Suprapubic skin (tissue), 4 donors: Measurements from ENCODE around the gene M1AP.

ENCODE experiments used
- EP300 ChIP-seq: sonication (generic); formaldehyde crosslinking; IDR thresholded peaks from one replicate; pipeline ENCODE4 v1.6.1; 2017; ENCODE audit warnings: antibody characterized with exemption
- POLR2A ChIP-seq, 2 donors: fragments of 450-650 bp; IDR thresholded peaks; one replicate each; pipeline ENCODE4 v1.6.1; 2017; ENCODE audit warnings: antibody characterized with exemption in 2 of 2, mild to moderate bottlenecking in 2 of 2, moderate library complexity in 2 of 2
- POLR2AphosphoS5 ChIP-seq, 3 donors: sonication (generic); formaldehyde crosslinking; IDR thresholded peaks; one replicate each; pipeline ENCODE4 v1.6.1; 2017; ENCODE audit warnings: antibody characterized with exemption in 3 of 3
- TF ChIP-seq, protein P1 (sequence below), 2 donors: fragments of 200-600 bp in 1 of 2; fragments of 450-650 bp in 1 of 2; sonication (generic) in 1 of 2; IDR thresholded peaks; one replicate each; pipeline ENCODE4 v1.5.1; 2016 to 2019; ENCODE audit warnings: antibody characterized with exemption in 2 of 2, mild to moderate bottlenecking in 1 of 2, moderate library complexity in 1 of 2

GRCh38 chr2:74542978-74543377, 105.2 kb downstream of the M1AP start:
- TF ChIP-seq POLR2A (IDR thresholded peaks at IDR 0.05) (no peak), EP300 (no peak), POLR2AphosphoS5 (IDR thresholded peaks at IDR 0.05) (no peak)
- TF ChIP-seq, protein P1, sequence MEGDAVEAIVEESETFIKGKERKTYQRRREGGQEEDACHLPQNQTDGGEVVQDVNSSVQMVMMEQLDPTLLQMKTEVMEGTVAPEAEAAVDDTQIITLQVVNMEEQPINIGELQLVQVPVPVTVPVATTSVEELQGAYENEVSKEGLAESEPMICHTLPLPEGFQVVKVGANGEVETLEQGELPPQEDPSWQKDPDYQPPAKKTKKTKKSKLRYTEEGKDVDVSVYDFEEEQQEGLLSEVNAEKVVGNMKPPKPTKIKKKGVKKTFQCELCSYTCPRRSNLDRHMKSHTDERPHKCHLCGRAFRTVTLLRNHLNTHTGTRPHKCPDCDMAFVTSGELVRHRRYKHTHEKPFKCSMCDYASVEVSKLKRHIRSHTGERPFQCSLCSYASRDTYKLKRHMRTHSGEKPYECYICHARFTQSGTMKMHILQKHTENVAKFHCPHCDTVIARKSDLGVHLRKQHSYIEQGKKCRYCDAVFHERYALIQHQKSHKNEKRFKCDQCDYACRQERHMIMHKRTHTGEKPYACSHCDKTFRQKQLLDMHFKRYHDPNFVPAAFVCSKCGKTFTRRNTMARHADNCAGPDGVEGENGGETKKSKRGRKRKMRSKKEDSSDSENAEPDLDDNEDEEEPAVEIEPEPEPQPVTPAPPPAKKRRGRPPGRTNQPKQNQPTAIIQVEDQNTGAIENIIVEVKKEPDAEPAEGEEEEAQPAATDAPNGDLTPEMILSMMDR (IDR thresholded peaks at IDR 0.05): no peak
